Uterus (tissue), 4 donors: ENCODE data around the gene CDCA4. TPM values are rescaled to one million over a fixed set of nuclear protein-coding genes. Genes with fewer than 3 reads are reported as not detected.
A peak's percentile ranks its signal among the peaks of the same experiment; 100 is the strongest.
"Not testable (repeated sequence)": the region's sequence is repeated elsewhere in the genome, so short reads cannot be mapped to it uniquely, and the experiment has no call there.

Experiments
- DNase-seq, 2 donors: peaks; one replicate each; pipeline ENCODE4 v3.0.0-alpha.2; 2019 to 2020
- H3K27ac ChIP-seq, 2 donors: fragments of 200-600 bp; sonication (generic); 1 replicate in 1 of 2; 2 replicates in 1 of 2; pipeline ENCODE4 v1.5.1; 2016 to 2018
- H3K27me3 ChIP-seq, 2 donors: fragments of 200-600 bp; sonication (generic); one replicate each; pipeline ENCODE4 v1.5.1; 2018 to 2019; ENCODE audit warnings: control low read depth in 1 of 2
- H3K36me3 ChIP-seq, 2 donors: fragments of 200-600 bp; sonication (generic); one replicate each; pipeline ENCODE4 v1.5.1; 2019; ENCODE audit warnings: control low read depth in 1 of 2
- H3K4me1 ChIP-seq, 2 donors: fragments of 200-600 bp; sonication (generic); one replicate each; pipeline ENCODE4 v1.5.1; 2018 to 2019; ENCODE audit warnings: control low read depth in 1 of 2
- H3K4me3 ChIP-seq, 2 donors: fragments of 200-600 bp; sonication (generic); 1 replicate in 1 of 2; 2 replicates in 1 of 2; pipeline ENCODE4 v1.5.1; 2018 to 2019; ENCODE audit warnings: mild to moderate bottlenecking in 1 of 2
- H3K9me3 ChIP-seq, 2 donors: fragments of 200-600 bp; sonication (generic); one replicate each; pipeline ENCODE4 v1.5.1; 2019; ENCODE audit warnings: control low read depth in 1 of 2
- POLR2A ChIP-seq, 2 donors: fragments of 450-650 bp; IDR thresholded peaks; one replicate each; pipeline ENCODE4 v1.6.1; 2016; ENCODE audit warnings: antibody characterized with exemption in 2 of 2, mild to moderate bottlenecking in 1 of 2, moderate library complexity in 1 of 2
- intact Hi-C: fragments of 100-400 bp; cut with DNase I; formaldehyde crosslinking; loops from one replicate; pipeline ENCODE4 v1.15.1; 2023; ENCODE audit warnings: low total_unique reads
- total RNA-seq, 4 donors: library from RNA; depleted of rRNA in 3 of 4; stranded (reverse); fragments of >200 nt in 3 of 4; gene quantifications; one replicate each; pipeline versions ENCODE4 v1.1.0 to v1.2.4, GENCODE V29; 2014 to 2023
- TF ChIP-seq, protein P1 (sequence below), 4 experiments: fragments of 200-600 bp in 2 of 4; fragments of 450-650 bp in 2 of 4; sonication (generic) in 2 of 4; IDR thresholded peaks; one replicate each; pipeline ENCODE4 v1.5.1; 2016 to 2019; ENCODE audit warnings: antibody characterized with exemption in 4 of 4, mild to moderate bottlenecking in 2 of 4, moderate library complexity in 1 of 4
- donor health status: DM: yes; HTN: yes; CAD: no.

CDCA4 gene
- total RNA-seq, 4 donors from 2014 or later = 2.3 to 43.3 (median 10.3) TPM

DNA sequence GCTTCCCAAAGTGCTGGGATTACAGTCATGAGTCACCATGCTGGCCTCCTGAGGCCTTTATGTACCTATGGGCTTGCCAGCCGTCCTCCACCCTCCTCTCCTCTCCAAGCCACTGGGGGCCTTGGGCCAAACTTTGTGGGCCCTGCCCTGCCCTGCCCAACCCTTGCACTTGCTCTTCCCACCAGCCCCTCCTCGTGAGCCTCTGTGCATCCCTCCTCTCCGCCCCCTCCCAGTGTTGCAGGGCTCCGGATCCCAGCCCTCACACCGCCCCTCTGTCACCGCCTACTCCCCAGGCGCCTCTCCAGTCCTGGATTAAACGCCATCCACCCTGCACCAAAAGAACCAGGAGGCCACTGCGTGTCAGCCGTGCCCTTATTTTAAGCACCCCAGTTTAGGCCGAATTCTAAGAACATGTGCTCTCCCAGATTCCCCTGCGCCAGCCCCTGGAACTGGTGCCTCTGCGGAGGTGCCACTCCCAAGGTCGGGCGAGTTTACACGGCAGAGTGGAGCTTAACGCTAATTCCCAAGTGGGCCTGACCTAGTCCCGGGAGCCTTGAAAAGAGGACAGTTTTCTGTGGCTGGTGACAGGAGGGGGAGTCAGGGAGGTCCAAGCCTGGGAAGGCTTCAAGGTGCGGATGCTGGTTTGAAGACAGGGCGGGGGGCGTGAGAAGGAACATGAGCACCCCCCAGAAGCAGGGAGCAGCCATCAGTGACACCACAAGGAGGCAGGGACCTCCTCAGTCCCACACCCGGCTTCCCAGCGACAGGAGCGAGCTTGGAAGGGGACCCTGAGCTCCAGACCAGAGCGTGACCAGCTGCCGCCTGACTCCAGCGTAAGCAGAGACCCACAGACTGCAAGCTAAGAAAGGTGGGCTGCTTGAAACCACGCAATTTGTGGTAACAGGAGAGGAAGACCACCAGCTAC, 21.2 kb upstream of the CDCA4 start:
- Histone ChIP-seq H3K27ac (no peak overlapping the region), H3K27me3 (no peaks in the 10 kb centered on the region), H3K36me3 (no peaks in the 10 kb centered on the region), H3K9me3 (no peaks in the 10 kb centered on the region), H3K4me3 (no peak overlapping the region), H3K4me1 (peaks cover 0 to 6% of the 10 kb centered on the region in 2 donors)
- no peak for DNase-seq
- TF ChIP-seq, protein P1, sequence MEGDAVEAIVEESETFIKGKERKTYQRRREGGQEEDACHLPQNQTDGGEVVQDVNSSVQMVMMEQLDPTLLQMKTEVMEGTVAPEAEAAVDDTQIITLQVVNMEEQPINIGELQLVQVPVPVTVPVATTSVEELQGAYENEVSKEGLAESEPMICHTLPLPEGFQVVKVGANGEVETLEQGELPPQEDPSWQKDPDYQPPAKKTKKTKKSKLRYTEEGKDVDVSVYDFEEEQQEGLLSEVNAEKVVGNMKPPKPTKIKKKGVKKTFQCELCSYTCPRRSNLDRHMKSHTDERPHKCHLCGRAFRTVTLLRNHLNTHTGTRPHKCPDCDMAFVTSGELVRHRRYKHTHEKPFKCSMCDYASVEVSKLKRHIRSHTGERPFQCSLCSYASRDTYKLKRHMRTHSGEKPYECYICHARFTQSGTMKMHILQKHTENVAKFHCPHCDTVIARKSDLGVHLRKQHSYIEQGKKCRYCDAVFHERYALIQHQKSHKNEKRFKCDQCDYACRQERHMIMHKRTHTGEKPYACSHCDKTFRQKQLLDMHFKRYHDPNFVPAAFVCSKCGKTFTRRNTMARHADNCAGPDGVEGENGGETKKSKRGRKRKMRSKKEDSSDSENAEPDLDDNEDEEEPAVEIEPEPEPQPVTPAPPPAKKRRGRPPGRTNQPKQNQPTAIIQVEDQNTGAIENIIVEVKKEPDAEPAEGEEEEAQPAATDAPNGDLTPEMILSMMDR (IDR thresholded peaks at IDR 0.05) = no peak
- no peak for TF ChIP-seq POLR2A (IDR thresholded peaks at IDR 0.05)
- intact Hi-C loops = no loop called here

DNA sequence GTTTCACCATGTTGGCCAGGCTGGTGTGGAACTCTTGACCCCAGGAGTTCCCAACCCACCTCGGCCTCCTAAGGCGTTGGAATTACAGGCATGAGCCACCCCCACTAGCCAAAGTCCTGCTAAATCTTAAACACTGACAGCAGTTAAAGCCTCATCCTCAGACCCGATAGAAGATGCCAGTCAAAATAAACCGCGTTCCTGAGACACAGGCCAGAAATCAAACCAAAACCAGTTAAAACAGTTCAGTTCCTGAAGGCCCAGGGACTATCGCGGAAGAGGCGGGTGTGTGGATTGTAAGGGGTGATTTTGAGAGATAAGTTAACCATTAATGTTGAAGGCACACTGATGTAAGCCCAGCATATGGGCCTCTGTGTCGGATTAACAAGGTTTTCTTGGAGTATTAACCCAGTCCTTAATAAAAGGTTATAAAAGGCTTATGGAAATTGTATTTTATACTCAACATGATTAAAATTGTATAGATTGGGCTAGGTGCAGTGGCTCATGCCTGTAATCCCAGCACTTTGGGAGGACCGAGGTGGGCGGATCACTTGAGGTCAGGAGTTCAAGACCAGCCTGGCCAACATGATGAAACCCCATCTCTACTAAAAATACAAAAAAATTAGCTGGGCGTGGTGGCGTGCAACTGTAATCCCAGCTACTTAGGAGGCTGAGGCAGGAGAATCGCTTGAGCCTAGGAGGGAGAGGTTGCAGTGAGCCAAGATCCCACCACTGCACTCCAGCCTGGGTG, 18.7 kb upstream of the CDCA4 start:
- DNase-seq = no peak
- no peaks in the 10 kb centered on the region for H3K9me3 ChIP-seq
- no peaks in the 10 kb centered on the region for H3K36me3 ChIP-seq
- TF ChIP-seq POLR2A (IDR thresholded peaks at IDR 0.05) = no peak
- TF ChIP-seq, protein P1 (IDR thresholded peaks at IDR 0.05) = no peak
- H3K4me3 ChIP-seq = no peak overlapping the region
- no peak overlapping the region for H3K27ac ChIP-seq
- peaks cover 0 to 6% of the 10 kb centered on the region in 2 donors for H3K27me3 ChIP-seq
- no peaks in the 10 kb centered on the region for H3K4me1 ChIP-seq
- intact Hi-C loops = no loop called here

DNA sequence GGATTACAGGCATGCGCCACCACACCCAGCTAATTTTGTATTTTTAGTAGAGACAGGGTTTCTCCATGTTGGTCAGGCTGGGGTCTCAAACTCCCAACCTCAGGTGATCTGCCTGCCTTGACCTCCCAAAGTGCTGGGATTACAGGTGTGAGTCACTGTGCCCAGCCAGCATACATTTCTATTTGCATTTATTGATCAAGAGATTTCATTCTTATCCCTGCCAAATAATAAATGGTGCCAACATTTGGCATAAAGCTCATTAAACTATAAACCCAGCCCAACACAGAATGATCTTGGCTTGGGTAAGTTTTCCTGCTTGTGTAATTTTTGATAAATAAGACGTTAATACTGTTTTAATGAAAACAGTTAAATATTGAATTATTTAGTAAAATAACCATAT, 14.7 kb upstream of the CDCA4 start:
- H3K9me3 ChIP-seq, DNase-seq, H3K4me3 ChIP-seq, H3K27ac ChIP-seq, H3K27me3 ChIP-seq, H3K36me3 ChIP-seq, intact Hi-C loops, H3K4me1 ChIP-seq: not testable (repeated sequence)

DNA sequence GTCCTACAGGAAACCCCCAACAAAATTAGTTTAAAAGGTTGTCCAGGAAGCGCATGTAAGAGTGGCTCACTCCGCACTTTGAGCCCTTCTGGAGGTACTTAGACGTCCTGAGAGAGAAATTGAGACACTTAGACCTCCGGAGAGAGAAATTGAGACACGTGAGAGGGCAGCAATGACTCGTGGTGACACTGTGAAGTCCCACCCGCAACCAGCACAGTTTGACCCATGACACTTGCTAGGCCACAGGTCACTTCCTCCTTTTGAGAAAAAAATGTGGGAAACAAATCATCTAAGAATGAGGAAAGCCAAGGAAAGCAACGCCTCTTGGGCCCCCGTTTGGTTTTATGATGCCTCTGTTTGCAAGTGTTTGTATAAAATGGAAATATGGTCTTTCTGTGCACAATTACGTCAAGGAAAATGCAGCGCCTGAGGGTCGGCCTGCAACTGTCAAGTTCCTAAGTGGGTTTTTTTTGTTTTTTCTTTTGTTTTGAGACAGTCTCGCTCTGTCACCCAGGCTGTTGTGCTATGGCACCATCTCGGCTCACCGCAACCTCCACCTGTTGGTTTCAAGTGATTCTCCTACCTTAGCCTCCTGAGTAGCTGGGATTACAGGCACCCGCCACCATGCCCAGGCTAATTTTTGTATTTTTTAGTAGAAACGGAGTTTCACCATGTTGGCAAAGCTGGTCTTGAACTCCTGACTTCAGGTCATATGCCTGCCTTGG, 13.6 kb upstream of the CDCA4 start:
- intact Hi-C loops = no loop called here
- H3K36me3 ChIP-seq = no peaks in the 10 kb centered on the region
- no peak overlapping the region for H3K4me3 ChIP-seq
- H3K9me3 ChIP-seq = no peaks in the 10 kb centered on the region
- H3K27me3 ChIP-seq = peaks cover 0 to 6% of the 10 kb centered on the region in 2 donors
- no peaks in the 10 kb centered on the region for H3K4me1 ChIP-seq
- H3K27ac ChIP-seq = no peak overlapping the region
- no peak for DNase-seq
- TF ChIP-seq POLR2A (IDR thresholded peaks at IDR 0.05) = no peak
- TF ChIP-seq, protein P1 (IDR thresholded peaks at IDR 0.05) = no peak

DNA sequence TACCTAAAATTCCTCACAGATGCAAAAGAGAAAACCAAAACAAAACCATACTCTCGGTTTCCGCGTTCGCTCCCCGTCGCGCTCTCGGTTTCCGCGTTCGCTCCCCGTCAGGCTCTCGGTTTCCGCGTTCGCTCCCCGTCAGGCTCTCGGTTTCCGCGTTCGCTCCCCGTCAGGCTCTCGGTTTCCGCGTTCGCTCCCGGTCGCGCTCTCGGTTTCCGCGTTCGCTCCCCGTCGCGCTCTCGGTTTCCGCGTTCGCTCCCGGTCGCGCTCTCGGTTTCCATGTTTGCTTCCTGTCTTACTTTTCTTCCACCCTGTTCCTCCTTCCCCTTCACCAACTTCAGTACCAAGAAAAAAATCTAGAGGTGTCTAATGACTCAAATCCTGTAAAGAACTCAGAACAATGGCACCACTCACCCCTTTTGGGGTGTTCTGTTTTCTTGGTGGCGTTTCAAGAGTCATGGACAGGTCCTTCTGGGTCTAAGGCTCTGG, 12.6 kb upstream of the CDCA4 start:
- Histone ChIP-seq H3K4me3 (peak overlapping the region; percentile 14 to 31), H3K27ac (peak overlapping the region in 1 of 2 donors; percentile 37)
- intact Hi-C loops, H3K4me1 ChIP-seq, DNase-seq, H3K9me3 ChIP-seq, H3K36me3 ChIP-seq, H3K27me3 ChIP-seq: not testable (repeated sequence)

DNA sequence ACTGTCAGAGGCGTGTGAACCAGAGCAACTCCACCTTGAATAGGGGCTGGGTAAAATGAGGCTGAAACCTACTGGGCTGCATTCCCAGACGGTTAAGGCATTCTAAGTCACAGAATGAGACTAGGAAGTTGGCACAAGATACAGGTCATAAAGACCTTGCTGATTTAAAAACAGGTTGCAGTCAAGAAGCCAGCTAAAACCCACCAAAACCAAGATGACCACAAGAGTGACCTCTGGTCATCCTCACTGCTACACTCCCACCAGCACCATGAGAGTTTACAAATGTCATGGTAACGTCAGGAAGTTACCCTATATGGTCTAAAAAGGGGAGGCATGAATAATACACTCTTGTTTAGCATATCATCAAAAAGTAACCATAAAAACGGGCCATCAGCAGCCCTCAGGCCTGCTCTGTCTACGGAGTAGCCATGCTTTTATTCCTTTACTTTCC, 11.6 kb upstream of the CDCA4 start:
- intact Hi-C loops, H3K36me3 ChIP-seq, H3K9me3 ChIP-seq, H3K4me3 ChIP-seq, H3K27ac ChIP-seq, H3K4me1 ChIP-seq, DNase-seq, H3K27me3 ChIP-seq: not testable (repeated sequence)
